Measurements from ENCODE around the gene CHMP4B.

Gene CHMP4B

GRCh38 chr20:33773412-33774089 lies 37.6 kb upstream of the CHMP4B start:
- Histone ChIP-seq H3K27me3 (ENCODE audit: control insufficient read depth, insufficient read depth, low read length) (no peaks in the 10 kb centered on the region), H3K9ac (ENCODE audit: low read length) (no peak overlapping the region), H3K27ac (ENCODE audit: low read depth, low read length) (no peak overlapping the region), H3K4me1 (ENCODE audit: control insufficient read depth, insufficient read depth, low read length) (0 out of 2 replicates have a peak, but pooled peaks cover 4% of the 10 kb centered on the region), H3K9me3 (ENCODE audit: control insufficient read depth, insufficient read depth, low read depth, low read length) (no peaks in the 10 kb centered on the region), H3K4me3 (ENCODE audit: low read depth, low read length) (no peak overlapping the region), H3K36me3 (ENCODE audit: control insufficient read depth, insufficient read depth, low read length) (no peaks in the 10 kb centered on the region)

GRCh38 chr20:33777816-33778215 lies 33.3 kb upstream of the CHMP4B start:
- Histone ChIP-seq H3K9ac (ENCODE audit: low read length) (no peak overlapping the region), H3K27me3 (ENCODE audit: control insufficient read depth, insufficient read depth, low read length) (no peaks in the 10 kb centered on the region), H3K4me3 (ENCODE audit: low read depth, low read length) (no peak overlapping the region), H3K9me3 (ENCODE audit: control insufficient read depth, insufficient read depth, low read depth, low read length) (no peaks in the 10 kb centered on the region), H3K4me1 (ENCODE audit: control insufficient read depth, insufficient read depth, low read length) (no peaks in the 10 kb centered on the region), H3K36me3 (ENCODE audit: control insufficient read depth, insufficient read depth, low read length) (no peaks in the 10 kb centered on the region), H3K27ac (ENCODE audit: low read depth, low read length) (no peak overlapping the region)

GRCh38 chr20:33781133-33781532 lies 30.0 kb upstream of the CHMP4B start:
- Histone ChIP-seq H3K36me3 (ENCODE audit: control insufficient read depth, insufficient read depth, low read length) (no peaks in the 10 kb centered on the region), H3K9me3 (ENCODE audit: control insufficient read depth, insufficient read depth, low read depth, low read length) (no peaks in the 10 kb centered on the region), H3K27me3 (ENCODE audit: control insufficient read depth, insufficient read depth, low read length) (no peaks in the 10 kb centered on the region), H3K27ac (ENCODE audit: low read depth, low read length) (no peak overlapping the region), H3K4me1 (ENCODE audit: control insufficient read depth, insufficient read depth, low read length) (no peaks in the 10 kb centered on the region), H3K9ac (ENCODE audit: low read length) (no peak overlapping the region), H3K4me3 (ENCODE audit: low read depth, low read length) (no peak overlapping the region)

GRCh38 chr20:33781945-33782344 lies 29.2 kb upstream of the CHMP4B start:
- H3K36me3 ChIP-seq (ENCODE audit: control insufficient read depth, insufficient read depth, low read length): no peaks in the 10 kb centered on the region

GRCh38 chr20:33783256-33783655 lies 27.9 kb upstream of the CHMP4B start:
- H3K27ac ChIP-seq (ENCODE audit: low read depth, low read length): no peak overlapping the region
- no peak overlapping the region for H3K9ac ChIP-seq (ENCODE audit: low read length)
- no peaks in the 10 kb centered on the region for H3K36me3 ChIP-seq (ENCODE audit: control insufficient read depth, insufficient read depth, low read length)
- no peaks in the 10 kb centered on the region for H3K27me3 ChIP-seq (ENCODE audit: control insufficient read depth, insufficient read depth, low read length)
- no peaks in the 10 kb centered on the region for H3K9me3 ChIP-seq (ENCODE audit: control insufficient read depth, insufficient read depth, low read depth, low read length)
- H3K4me3 ChIP-seq (ENCODE audit: low read depth, low read length): no peak overlapping the region
- no peaks in the 10 kb centered on the region for H3K4me1 ChIP-seq (ENCODE audit: control insufficient read depth, insufficient read depth, low read length)

More at GRCh38 chr20:33781945-33782344, 29.2 kb upstream of the CHMP4B start:
- H3K9ac ChIP-seq (ENCODE audit: low read length): no peak overlapping the region
- H3K4me1 ChIP-seq (ENCODE audit: control insufficient read depth, insufficient read depth, low read length): no peaks in the 10 kb centered on the region
- no peak overlapping the region for H3K27ac ChIP-seq (ENCODE audit: low read depth, low read length)
- H3K27me3 ChIP-seq (ENCODE audit: control insufficient read depth, insufficient read depth, low read length): no peaks in the 10 kb centered on the region
- H3K4me3 ChIP-seq (ENCODE audit: low read depth, low read length): no peak overlapping the region
- H3K9me3 ChIP-seq (ENCODE audit: control insufficient read depth, insufficient read depth, low read depth, low read length): no peaks in the 10 kb centered on the region

GRCh38 chr20:33783818-33784217 lies 27.3 kb upstream of the CHMP4B start:
- no peaks in the 10 kb centered on the region for H3K9me3 ChIP-seq (ENCODE audit: control insufficient read depth, insufficient read depth, low read depth, low read length)
- H3K4me3 ChIP-seq (ENCODE audit: low read depth, low read length): no peak overlapping the region
- H3K36me3 ChIP-seq (ENCODE audit: control insufficient read depth, insufficient read depth, low read length): no peaks in the 10 kb centered on the region
- no peak overlapping the region for H3K27ac ChIP-seq (ENCODE audit: low read depth, low read length)
- H3K27me3 ChIP-seq (ENCODE audit: control insufficient read depth, insufficient read depth, low read length): no peaks in the 10 kb centered on the region
- no peaks in the 10 kb centered on the region; the same call in 1 of the 2 replicates for H3K4me1 ChIP-seq (ENCODE audit: control insufficient read depth, insufficient read depth, low read length)
- no peak overlapping the region for H3K9ac ChIP-seq (ENCODE audit: low read length)

GRCh38 chr20:33784225-33784624 lies 26.9 kb upstream of the CHMP4B start:
- Histone ChIP-seq H3K9ac (ENCODE audit: low read length) (no peak overlapping the region), H3K4me3 (ENCODE audit: low read depth, low read length) (no peak overlapping the region), H3K4me1 (ENCODE audit: control insufficient read depth, insufficient read depth, low read length) (peaks cover under 1% of the 10 kb centered on the region; the same call in 1 of the 2 replicates), H3K36me3 (ENCODE audit: control insufficient read depth, insufficient read depth, low read length) (no peaks in the 10 kb centered on the region), H3K27me3 (ENCODE audit: control insufficient read depth, insufficient read depth, low read length) (no peaks in the 10 kb centered on the region), H3K27ac (ENCODE audit: low read depth, low read length) (no peak overlapping the region), H3K9me3 (ENCODE audit: control insufficient read depth, insufficient read depth, low read depth, low read length) (no peaks in the 10 kb centered on the region)

GRCh38 chr20:33785503-33785902 lies 25.6 kb upstream of the CHMP4B start:
- H3K4me3 ChIP-seq (ENCODE audit: low read depth, low read length): no peak overlapping the region
- H3K4me1 ChIP-seq (ENCODE audit: control insufficient read depth, insufficient read depth, low read length): peaks cover 2% of the 10 kb centered on the region; the same call in 1 of the 2 replicates
- H3K27me3 ChIP-seq (ENCODE audit: control insufficient read depth, insufficient read depth, low read length): no peaks in the 10 kb centered on the region
- H3K36me3 ChIP-seq (ENCODE audit: control insufficient read depth, insufficient read depth, low read length): no peaks in the 10 kb centered on the region
- no peaks in the 10 kb centered on the region for H3K9me3 ChIP-seq (ENCODE audit: control insufficient read depth, insufficient read depth, low read depth, low read length)
- no peak overlapping the region for H3K9ac ChIP-seq (ENCODE audit: low read length)
- H3K27ac ChIP-seq (ENCODE audit: low read depth, low read length): no peak overlapping the region

GRCh38 chr20:33787253-33787891 lies 23.8 kb upstream of the CHMP4B start:
- Histone ChIP-seq H3K27me3 (ENCODE audit: control insufficient read depth, insufficient read depth, low read length) (no peaks in the 10 kb centered on the region), H3K36me3 (ENCODE audit: control insufficient read depth, insufficient read depth, low read length) (no peaks in the 10 kb centered on the region), H3K9ac (ENCODE audit: low read length) (no peak overlapping the region), H3K4me3 (ENCODE audit: low read depth, low read length) (no peak overlapping the region), H3K27ac (ENCODE audit: low read depth, low read length) (no peak overlapping the region), H3K4me1 (ENCODE audit: control insufficient read depth, insufficient read depth, low read length) (peaks cover 2% of the 10 kb centered on the region; the same call in 1 of the 2 replicates), H3K9me3 (ENCODE audit: control insufficient read depth, insufficient read depth, low read depth, low read length) (no peaks in the 10 kb centered on the region)

- Histone ChIP-seq H3K36me3 (ENCODE audit: control insufficient read depth, insufficient read depth, low read length) (no peaks in the 10 kb centered on the region), H3K9ac (ENCODE audit: low read length) (no peak overlapping the region), H3K4me3 (ENCODE audit: low read depth, low read length) (no peak overlapping the region), H3K27ac (ENCODE audit: low read depth, low read length) (no peak overlapping the region), H3K4me1 (ENCODE audit: control insufficient read depth, insufficient read depth, low read length) (peaks cover 8% of the 10 kb centered on the region; the same call in 1 of the 2 replicates), H3K27me3 (ENCODE audit: control insufficient read depth, insufficient read depth, low read length) (no peaks in the 10 kb centered on the region), H3K9me3 (ENCODE audit: control insufficient read depth, insufficient read depth, low read depth, low read length) (no peaks in the 10 kb centered on the region)
Observed at GRCh38 chr20:33788351-33789049, 22.6 kb upstream of the CHMP4B start.
